ENCODE data around the gene ARSA.

- TF ChIP-seq ZBTB8A (tag by site-specific recombination; IDR thresholded peaks at IDR 0.05): no peak
- no peak for TF ChIP-seq ZNF302 (tag by site-specific recombination; IDR thresholded peaks at IDR 0.05; ENCODE audit: low read depth)
- TF ChIP-seq CTCF (tag by site-specific recombination; IDR thresholded peaks at IDR 0.05): no peak
- no peak for TF ChIP-seq ZNF114 (tag by site-specific recombination; IDR thresholded peaks at IDR 0.05)
- no peak for TF ChIP-seq FEZF1 (tag by site-specific recombination; IDR thresholded peaks at IDR 0.05)
- TF ChIP-seq ZNF366 (tag by site-specific recombination; conservative IDR thresholded peaks at IDR 0.05): no peak
- no peak for TF ChIP-seq ZNF639 (tag by site-specific recombination; IDR thresholded peaks at IDR 0.05)
- no peak for TF ChIP-seq REST (tag by site-specific recombination; IDR thresholded peaks at IDR 0.05)
- no peak for TF ChIP-seq ZNF76 (tag by site-specific recombination; IDR thresholded peaks at IDR 0.05; ENCODE audit: borderline replicate concordance, low read depth)
Measured at GRCh38 chr22:50660306-50660705, 32.4 kb upstream of the ARSA start.
